ENCODE results near the gene DPYSL4.

DPYSL4 gene

DNA sequence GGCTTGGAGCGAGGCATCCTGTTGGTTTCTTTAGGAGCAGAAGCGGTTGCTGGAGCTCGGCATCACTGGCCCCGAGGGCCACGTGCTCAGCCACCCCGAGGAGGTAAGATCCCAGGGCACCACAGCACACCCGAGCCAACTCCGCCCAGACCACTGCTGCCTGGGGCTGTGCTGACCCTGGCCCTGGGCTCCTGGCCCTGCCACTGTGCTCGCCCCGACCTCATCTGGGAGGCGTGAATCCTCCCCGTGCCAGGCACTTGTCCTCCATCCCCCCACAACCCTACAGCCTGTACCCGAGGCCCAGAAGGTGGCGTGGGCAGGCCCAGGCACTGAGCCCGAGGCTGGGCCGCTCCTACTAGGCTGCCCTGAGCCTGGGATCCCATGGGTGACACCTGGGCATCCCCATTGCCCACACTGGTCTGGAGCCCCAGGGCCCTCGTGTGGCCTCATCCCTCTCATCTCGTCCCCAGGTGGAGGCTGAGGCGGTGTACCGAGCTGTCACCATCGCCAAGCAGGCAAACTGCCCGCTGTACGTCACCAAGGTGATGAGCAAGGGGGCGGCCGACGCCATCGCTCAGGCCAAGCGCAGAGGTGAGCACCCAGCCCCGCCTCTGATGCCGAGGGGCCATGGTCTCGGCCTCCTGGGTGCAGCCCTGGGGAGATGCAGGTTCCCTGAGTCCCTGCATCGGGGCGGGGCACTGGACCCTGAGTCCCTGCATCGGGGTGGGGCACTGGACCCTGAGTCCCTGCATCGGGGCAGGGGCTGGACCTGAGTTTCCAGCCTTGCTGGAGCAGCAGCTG, 11.8 kb downstream of the DPYSL4 start:
- Mint-ChIP-seq H3K27ac (no peak overlapping the region), H3K27me3 (ENCODE audit: low read depth) (no peaks in the 10 kb centered on the region), H3K36me3 (ENCODE audit: low read depth) (no peaks in the 10 kb centered on the region), H3K4me3 (no peak overlapping the region), H3K9me3 (no peaks in the 10 kb centered on the region), H3K4me1 (ENCODE audit: low read depth) (no peaks in the 10 kb centered on the region)

DNA sequence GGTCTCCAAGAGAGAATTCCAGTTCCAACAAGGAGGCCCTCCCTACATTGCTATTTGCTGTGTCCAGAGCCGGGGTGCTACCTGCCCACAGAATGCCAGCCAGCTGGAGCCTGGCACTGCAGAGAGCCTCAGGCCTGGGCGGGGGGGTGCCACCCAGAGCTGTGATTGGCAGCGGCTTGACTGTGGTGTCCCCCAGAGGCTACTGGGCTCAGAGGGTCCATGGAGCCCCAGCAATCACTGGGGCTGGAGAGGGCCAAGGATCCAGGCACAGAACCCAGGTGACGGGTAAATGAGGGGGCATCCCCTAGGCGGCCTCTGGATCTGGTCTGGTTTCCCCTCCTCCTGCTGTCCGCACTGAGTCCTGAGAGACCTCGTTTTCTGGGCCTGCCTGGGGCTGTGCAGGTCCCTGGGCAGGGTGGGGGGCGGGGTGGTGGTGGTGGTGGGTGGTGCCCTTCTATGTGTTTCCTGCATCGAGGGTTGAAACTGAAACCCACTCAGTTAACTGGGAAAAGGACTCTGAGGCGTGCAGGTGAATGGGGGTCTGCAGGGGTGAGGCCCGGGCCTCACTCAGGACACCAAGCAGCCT, 12.6 kb downstream of the DPYSL4 start:
- H3K9me3 Mint-ChIP-seq: no peaks in the 10 kb centered on the region
- no peak overlapping the region for H3K4me3 Mint-ChIP-seq
- H3K27ac Mint-ChIP-seq: no peak overlapping the region
- no peaks in the 10 kb centered on the region for H3K27me3 Mint-ChIP-seq (ENCODE audit: low read depth)
- H3K4me1 Mint-ChIP-seq (ENCODE audit: low read depth): no peaks in the 10 kb centered on the region
- H3K36me3 Mint-ChIP-seq (ENCODE audit: low read depth): no peaks in the 10 kb centered on the region

DNA sequence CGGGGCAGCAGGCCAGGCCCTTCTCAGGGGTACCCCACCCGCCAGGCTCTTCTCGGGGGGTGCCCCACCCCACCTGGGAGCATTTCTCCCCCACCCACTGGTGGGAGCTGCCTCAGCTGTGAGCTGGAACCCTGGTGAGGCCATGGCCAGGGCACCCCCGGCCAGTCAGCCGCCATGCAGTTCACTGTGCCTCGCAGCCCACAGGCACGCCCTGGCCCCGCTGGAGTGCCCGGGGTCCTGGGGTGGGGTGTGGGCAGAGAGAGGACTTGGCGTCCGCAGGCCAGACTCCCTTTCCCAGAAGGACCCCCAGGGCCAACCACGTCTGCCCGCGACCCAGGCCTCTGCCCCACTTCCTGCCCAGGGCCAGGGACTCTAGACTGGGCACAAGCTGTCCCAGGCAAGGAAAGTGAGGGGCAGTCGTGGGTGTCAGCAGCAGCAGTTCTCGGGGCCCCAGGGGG, 13.1 kb downstream of the DPYSL4 start:
- no peaks in the 10 kb centered on the region for H3K9me3 Mint-ChIP-seq
- H3K4me1 Mint-ChIP-seq (ENCODE audit: low read depth): no peaks in the 10 kb centered on the region
- H3K4me3 Mint-ChIP-seq: no peak overlapping the region
- no peak overlapping the region for H3K27ac Mint-ChIP-seq
- H3K36me3 Mint-ChIP-seq (ENCODE audit: low read depth): no peaks in the 10 kb centered on the region
- no peaks in the 10 kb centered on the region for H3K27me3 Mint-ChIP-seq (ENCODE audit: low read depth)

DNA sequence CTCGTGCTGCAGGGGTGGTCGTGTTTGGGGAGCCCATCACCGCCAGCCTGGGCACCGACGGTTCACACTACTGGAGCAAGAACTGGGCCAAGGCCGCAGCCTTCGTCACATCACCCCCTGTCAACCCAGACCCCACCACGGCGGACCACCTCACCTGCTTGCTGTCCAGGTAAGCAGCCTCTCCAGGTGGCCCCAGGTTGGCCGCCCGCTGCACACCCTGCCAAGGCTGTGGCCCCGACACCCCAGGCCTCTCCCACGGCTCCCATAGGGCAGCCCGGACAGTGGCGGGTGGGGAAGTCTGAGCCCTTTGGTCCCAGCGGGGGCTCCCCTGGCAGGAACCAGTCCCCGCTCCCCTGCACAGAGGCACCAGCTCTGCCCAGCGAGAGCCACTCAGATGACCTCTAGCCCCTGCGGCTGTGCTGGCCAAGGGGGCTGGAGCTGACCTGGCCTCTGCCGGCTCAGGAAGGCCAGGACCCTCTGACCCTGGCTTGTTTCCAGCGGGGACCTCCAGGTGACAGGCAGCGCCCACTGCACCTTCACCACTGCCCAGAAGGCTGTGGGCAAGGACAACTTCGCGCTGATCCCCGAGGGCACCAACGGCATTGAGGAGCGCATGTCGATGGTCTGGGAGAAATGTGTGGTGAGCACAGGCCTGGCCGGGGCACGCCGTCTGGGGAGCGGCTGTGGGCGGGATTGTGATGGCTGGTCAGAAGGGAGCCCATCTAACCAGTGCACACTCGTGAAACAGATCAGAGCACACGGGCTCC, 13.8 kb downstream of the DPYSL4 start:
- Mint-ChIP-seq H3K4me3 (no peak overlapping the region), H3K9me3 (no peaks in the 10 kb centered on the region), H3K27me3 (ENCODE audit: low read depth) (no peaks in the 10 kb centered on the region), H3K36me3 (ENCODE audit: low read depth) (no peaks in the 10 kb centered on the region), H3K27ac (no peak overlapping the region), H3K4me1 (ENCODE audit: low read depth) (no peaks in the 10 kb centered on the region)

DNA sequence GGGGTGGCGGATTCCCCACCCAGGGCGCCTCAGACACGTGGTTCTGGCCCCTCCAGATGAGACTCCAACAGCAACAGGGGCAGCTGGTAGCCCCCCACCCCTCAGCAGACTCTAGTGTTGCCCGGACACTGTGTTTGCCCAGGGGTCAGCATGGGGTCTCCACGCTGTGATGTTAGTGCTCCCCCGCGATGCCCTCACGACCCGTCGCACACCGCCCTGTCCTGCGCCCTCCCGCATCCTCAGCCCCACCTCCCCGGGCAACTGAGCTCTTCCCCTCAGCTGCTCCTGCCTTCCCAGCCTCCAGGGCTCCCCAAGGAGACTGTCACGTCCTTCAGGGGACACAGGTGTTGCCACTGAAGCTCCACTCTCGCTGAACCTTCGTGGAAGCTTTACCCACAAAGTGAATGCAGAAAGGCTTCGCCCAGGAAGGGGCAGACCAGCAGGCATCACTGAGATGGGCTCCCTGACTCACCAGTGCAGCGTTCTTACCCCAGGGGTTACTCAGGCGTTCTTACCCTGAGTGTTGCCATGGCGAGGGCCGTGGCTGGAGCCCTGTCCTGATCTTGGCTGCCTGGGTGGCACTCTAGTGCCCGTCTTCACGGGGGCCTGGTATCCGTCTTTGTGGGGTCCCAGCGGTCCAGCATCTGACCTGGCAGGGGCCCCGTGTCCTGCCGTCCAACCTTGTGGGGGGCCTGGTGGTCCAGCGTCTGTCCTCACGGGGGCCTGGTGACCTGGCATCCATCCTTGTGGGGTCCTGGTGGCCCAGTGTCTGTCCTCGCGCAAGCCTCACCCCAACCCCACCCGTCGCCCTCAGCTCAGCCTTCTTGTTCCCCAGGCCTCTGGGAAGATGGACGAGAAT, 14.6 kb downstream of the DPYSL4 start:
- Mint-ChIP-seq H3K4me1 (ENCODE audit: low read depth) (no peaks in the 10 kb centered on the region), H3K9me3 (no peaks in the 10 kb centered on the region)

DNA sequence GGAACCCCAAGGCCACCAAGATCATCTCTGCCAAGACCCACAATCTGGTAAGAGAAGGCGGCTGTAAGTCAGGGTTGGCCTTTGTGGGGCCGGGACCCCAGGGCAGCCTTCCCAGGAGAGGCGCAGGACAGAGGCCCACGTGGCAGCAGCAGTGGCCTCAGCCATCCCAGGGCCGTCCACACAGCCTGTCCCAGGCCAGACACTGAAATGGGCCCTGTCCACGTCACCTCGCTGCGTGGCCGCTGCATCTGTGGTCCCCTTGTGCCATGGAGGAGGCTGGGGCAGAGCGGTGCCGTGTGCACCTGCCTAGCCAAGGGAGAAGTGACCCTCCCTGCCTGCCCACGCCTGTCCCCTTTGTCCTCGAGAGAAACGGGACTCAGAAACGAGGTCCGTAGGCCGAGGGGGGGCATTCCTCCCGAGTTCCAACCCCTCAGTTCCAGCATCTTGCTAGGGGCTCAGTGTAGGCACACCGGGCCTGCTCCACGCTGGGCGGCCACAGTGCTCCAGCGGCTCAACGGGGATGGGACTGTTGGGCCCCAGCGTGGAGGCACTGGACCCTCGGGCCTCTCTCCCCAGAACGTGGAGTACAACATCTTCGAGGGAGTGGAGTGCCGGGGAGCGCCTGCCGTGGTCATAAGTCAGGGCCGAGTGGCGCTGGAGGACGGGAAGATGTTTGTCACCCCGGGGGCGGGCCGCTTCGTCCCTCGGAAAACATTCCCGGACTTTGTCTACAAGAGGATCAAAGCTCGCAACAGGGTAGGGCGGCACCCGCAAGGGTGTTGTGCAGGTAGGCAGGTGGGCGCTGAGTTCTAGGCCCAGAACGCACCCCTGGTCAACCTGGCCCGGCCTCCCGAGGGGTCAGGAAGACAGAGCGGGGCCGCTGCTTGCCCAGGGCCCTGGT, 15.6 kb downstream of the DPYSL4 start:
- no peaks in the 10 kb centered on the region for H3K4me1 Mint-ChIP-seq (ENCODE audit: low read depth)
- H3K27ac Mint-ChIP-seq: no peak overlapping the region
- H3K27me3 Mint-ChIP-seq (ENCODE audit: low read depth): no peaks in the 10 kb centered on the region
- no peak overlapping the region for H3K4me3 Mint-ChIP-seq
- H3K36me3 Mint-ChIP-seq (ENCODE audit: low read depth): no peaks in the 10 kb centered on the region
- H3K9me3 Mint-ChIP-seq: no peaks in the 10 kb centered on the region

More for the DNA sequence above, 14.6 kb downstream of the DPYSL4 start:
- no peaks in the 10 kb centered on the region for H3K27me3 Mint-ChIP-seq (ENCODE audit: low read depth)
- H3K27ac Mint-ChIP-seq: no peak overlapping the region
- H3K4me3 Mint-ChIP-seq: no peak overlapping the region
- no peaks in the 10 kb centered on the region for H3K36me3 Mint-ChIP-seq (ENCODE audit: low read depth)

DNA sequence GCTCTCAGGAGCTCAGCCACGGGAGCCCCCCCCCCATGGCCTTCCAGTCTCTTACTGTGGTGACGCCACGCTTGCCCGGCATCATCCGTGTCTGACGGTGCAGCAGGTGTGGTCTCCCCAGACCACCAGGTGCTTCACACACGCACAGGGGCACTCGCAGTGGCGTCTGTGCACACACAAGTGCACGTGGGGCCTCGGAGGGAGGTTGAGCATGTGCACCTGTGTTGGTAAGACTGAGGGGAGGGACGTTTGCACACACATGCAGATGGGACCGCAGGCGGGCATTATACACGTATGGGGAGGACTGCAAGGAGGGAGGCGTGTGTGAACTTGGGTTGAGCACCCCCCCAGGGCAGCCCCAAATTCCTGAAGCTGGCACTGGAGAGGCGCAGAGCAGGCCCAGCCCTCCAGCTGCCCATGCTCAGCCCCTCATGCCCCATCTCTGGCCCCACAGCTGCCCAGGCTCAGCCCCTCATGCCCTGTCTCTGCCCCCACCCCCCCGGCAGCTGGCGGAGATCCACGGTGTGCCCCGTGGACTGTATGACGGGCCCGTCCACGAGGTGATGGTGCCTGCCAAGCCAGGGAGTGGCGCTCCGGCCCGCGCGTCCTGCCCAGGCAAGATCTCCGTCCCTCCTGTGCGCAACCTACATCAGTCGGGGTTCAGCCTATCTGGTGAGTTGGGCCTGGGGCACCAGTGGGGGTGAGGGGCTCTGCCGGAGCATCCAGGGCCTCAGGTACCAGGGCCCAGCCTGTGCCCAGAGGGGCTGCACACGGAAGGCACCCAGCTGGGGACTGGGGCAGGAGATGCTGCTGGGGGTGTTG, 16.7 kb downstream of the DPYSL4 start:
- Mint-ChIP-seq H3K4me1 (ENCODE audit: low read depth) (no peaks in the 10 kb centered on the region), H3K27ac (no peak overlapping the region), H3K4me3 (no peak overlapping the region), H3K36me3 (ENCODE audit: low read depth) (no peaks in the 10 kb centered on the region), H3K27me3 (ENCODE audit: low read depth) (no peaks in the 10 kb centered on the region), H3K9me3 (no peaks in the 10 kb centered on the region)

DNA sequence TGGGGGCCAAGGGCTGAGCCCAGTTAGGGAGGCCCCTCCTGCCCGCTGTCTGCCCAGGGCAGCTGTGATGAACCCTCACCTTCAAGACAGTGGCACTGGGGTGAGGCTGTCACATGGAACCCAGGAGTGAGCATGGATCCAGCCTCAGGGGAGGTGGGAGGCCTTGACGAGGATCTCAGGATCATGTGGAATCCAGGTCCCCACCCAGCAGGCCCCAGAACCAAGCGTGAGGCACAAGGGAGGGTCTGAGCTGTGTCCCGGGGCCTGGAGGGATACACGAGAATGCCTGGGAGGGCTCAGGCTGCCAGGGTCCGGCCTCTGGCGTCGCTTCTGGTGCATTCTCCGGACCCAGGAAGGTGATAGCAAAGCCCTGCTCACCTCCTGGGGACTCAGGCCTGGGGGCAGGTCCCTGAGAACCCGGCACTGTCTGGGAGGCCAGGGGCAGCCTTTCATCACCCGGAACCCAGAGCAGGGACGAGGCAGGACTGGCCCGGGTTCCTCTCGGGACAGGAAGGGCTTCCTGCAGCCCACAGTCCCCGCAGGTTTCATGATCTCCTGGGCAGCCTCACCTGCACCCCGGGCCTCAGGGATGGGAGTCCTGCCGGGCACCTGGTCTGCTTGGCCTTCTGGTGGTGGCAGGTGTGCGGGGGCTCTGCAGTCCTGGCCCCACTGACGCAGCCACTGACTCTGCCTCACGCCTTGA, 17.5 kb downstream of the DPYSL4 start:
- Mint-ChIP-seq H3K9me3 (no peaks in the 10 kb centered on the region), H3K36me3 (ENCODE audit: low read depth) (no peaks in the 10 kb centered on the region), H3K4me3 (no peak overlapping the region), H3K27ac (no peak overlapping the region), H3K27me3 (ENCODE audit: low read depth) (no peaks in the 10 kb centered on the region), H3K4me1 (ENCODE audit: low read depth) (no peaks in the 10 kb centered on the region)

DNA sequence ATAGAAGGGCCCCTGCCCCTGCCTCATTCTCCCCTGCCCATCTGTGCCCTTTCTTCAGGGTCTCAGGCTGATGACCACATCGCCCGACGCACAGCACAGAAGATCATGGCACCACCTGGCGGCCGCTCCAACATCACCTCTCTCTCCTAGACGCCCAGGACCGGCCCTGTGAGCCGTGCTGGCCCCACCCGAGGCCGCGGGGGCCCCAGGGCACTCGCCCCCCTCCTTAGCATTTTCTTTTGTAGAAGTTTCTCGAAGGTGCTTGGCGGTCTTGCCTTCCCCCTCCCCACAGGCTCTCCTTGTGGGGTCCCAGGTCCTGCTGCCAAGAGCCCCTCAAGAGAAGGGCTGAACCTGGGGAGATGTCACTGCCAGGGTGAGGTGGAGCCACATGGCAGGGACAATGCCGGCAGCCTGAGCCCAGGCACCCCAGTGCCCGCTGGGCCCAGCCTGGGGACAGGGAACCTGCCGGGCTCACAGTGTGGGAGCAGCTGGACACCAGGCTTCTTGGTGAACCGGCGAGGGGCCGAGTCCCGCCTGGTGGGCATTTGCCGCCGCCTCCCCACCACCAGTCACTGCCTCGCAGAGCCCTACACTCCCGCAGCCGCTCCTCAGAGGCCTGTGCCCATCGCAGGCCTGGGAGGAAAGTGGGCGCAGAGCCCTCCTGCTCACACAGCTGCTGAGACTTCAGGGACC, 18.2 kb downstream of the DPYSL4 start:
- H3K27me3 Mint-ChIP-seq (ENCODE audit: low read depth): no peaks in the 10 kb centered on the region
- H3K9me3 Mint-ChIP-seq: no peaks in the 10 kb centered on the region
- no peaks in the 10 kb centered on the region for H3K36me3 Mint-ChIP-seq (ENCODE audit: low read depth)
- no peak overlapping the region for H3K4me3 Mint-ChIP-seq
- H3K27ac Mint-ChIP-seq: no peak overlapping the region
- H3K4me1 Mint-ChIP-seq (ENCODE audit: low read depth): no peaks in the 10 kb centered on the region

DNA sequence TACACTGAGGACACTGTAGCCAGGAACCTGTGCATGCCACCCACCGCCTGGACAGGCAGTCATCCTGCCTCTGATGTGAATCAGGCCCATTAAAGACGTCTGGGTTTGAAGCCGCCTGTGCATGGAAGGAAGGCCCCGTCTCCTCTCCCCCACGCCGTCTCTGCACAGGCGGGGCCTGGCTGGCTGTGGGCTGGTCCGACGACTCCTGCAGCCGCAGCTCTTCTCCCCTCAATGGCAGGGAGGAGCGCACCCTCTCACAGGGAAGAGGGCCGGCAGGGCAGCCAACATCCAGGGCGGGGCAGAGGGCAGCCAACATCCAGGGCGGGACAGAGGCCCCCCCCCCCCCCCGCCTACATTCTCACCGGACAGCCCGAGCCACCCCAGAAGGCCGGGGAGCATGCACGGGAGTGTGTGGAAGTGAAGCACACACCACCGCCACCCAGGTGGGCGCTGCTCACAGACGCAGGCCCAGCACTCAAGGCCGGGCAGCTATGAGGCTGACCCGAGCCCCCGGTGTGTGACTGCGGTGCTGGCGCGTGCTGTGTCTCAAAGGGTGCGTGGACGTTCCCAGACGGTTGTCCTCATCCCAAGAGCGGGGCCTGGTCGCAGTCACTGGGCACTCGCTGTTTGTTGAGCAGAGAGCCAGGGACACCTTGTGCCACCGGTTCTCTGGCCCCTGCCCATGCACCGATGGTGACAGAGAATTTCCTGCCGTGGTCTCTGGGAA, 19.1 kb downstream of the DPYSL4 start:
- Mint-ChIP-seq H3K36me3 (ENCODE audit: low read depth) (no peaks in the 10 kb centered on the region), H3K9me3 (no peaks in the 10 kb centered on the region), H3K4me3 (no peak overlapping the region), H3K27ac (no peak overlapping the region), H3K27me3 (ENCODE audit: low read depth) (no peaks in the 10 kb centered on the region), H3K4me1 (ENCODE audit: low read depth) (no peaks in the 10 kb centered on the region)

DNA sequence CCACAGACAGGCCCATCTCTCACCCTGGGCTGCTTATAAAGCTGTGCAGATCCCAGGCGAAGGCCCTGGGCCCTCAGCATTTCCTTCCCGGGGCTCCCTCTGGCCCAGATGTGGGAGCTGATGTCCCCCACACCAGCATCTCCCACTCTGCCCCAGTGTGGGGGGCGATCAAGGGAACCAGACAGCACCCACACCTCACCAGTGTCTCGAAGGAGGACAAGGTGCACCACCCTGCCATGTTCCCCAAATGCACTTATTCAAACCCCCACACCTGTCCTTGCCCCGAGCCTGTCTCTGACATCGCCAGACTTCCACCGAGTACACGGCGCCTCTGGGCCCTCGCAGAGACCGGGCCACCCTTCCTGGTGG, 19.6 kb downstream of the DPYSL4 start:
- no peaks in the 10 kb centered on the region for H3K27me3 Mint-ChIP-seq (ENCODE audit: low read depth)
- no peaks in the 10 kb centered on the region for H3K36me3 Mint-ChIP-seq (ENCODE audit: low read depth)
- no peaks in the 10 kb centered on the region for H3K9me3 Mint-ChIP-seq
- no peak overlapping the region for H3K4me3 Mint-ChIP-seq
- H3K27ac Mint-ChIP-seq: no peak overlapping the region
- H3K4me1 Mint-ChIP-seq (ENCODE audit: low read depth): no peaks in the 10 kb centered on the region
